ENCODE measurements around the gene LY6G6F.

The LY6G6F gene

DNA sequence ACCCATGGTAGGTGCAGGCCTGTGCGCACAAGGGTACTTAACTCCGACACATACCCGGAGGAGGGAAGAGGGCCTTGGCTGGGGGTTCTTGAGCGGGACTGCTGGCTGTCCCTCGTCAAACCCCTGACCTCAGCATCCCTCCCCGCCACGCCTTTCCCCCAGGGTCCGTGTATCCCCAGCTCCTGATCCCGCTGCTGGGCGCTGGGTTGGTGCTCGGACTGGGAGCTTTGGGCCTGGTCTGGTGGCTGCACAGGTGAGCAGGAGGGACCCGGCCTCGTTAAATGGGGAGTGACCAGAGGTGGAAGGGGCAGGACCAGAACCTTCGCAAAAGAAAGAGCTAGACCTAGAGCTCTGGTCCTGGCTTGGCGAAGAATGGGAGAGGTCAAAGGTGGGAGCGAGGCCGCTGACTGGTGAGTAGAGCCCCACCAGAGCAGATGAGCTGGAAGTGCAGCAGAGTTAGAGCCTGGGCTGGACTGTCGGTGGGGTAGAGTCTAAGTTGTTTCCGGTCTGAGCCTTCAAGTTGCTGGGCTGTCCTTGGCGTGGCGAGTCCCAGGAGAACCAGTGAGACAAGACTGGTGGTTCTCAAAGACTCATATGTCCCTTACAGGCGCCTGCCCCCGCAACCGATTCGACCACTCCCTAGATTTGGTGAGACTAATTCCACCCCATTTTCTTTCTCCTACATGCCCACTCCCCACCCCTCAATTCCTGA lies 17.5 kb downstream of the LY6G6F start:
- no peak for DNase-seq

DNA sequence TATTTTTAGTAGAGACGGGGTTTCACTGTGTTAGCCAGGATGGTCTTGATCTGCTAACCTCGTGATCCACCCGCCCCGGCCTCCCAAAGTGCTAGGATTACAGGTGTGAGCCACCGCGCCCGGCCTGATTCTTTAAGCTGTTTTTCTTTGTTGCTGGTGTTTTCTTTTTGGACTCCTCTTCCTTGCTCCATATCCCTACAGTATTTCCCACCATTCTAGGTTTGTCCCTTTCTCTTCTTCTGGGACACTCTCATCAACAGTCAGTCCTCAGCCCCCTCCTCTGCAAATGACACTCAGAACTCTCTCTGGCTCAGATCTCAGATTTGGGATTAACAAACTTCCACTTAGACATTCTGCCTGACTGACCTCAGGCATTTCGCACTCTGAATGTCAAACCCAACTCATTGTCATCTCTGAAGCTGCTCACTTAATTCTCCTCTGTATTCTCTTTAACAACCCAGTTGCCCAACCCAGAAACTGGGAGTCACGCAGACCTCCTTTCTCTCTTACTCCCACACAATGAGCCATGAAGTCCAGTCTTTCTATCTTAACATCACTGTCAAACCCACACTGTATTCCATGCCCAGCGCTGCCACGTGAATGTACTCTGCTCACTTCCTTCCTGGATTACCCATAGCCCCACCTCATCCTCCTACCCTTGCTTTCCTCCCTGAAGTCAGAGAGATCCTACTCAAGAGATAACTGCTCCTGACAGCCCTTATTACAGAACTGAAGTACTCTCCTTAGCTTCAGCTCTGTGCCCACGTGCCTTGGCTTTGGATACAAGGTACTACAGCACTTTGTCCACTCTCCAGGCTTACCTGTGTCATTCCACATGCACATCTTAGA lies 19.1 kb downstream of the LY6G6F start:
- peak; percentile 84 to 97 (median 91) for DNase-seq

DNA sequence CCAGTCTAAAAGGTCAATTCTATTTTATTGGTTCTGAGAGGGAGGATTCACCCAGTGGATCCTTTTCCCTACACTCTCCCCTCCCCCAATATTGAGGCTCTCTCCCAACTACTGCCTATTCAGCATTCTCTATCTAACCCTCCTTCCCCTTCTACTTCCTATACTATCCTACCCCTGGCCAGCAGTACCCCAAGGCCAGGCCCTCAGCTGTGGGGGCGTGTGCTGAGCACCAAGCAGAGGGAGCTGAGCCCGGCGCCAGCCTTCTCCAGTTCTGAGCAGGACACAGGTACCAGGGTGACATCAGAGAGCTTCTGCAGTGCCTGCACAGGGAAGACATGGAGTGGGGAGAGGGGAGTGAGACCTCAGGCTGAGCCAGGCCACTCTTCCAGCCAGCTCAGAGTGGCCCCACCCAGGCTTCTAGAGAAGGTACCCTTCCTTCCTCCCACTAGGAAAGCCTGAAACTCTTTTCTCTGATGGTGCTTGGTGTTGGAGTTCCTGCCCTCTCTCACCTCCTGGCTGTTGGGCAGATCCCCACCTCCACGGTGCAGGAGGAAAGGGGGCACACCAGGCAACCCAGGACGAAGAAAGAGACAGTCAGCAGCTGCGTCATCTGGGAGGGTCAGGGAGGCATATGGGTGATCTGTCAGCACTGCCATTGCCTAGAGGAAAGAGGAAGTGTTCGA lies 20.5 kb downstream of the LY6G6F start:
- DNase-seq: peak; percentile 89 to 96 (median 92)

DNA sequence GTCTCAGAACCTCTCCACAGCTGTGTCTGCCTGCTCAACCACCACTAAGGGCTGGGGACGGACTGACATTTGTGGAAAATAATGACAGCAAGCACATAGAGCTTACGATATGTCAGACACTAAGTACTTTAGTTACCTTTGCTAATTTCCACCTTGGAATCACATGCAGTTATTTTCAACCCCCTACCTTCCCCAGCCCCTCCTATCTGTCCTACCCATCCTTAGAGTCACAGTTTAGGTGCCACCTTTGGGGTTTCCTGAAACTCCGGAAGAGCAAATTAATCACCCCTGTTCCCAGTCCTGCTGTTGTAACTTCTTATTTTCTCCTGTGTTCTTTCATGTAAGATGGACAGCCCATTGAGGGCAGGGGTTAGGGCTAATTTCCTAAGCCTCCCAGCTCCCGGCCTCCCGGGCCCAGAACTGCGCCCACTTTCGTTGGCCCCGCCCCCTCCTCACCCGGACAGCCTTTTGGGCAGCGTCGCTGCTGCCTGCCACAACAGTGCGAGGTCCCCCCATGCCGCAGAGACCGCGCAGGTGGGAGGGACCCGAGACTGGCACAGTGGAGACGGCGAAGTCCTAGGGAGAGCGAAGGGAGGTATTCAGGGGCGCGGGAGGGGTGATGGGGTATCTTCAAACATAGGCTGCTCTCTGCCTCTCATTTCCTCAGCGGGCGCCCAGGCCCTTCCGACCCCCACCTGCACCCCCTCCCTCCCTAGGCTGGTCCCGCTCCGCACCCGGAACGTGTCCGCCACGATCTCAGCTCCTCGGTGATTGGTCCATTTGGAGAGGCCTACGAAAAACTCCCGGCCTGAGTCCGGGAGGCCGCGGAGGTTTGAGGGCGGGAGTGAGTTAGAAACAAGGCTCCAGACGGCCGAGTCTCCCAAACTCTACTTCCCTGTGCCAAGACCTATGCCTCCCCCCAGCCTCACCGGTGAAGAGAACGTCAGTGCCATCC lies 21.3 kb downstream of the LY6G6F start:
- DNase-seq: peak in 3 of 4 experiments; percentile 40 to 64 (median 53)

DNA sequence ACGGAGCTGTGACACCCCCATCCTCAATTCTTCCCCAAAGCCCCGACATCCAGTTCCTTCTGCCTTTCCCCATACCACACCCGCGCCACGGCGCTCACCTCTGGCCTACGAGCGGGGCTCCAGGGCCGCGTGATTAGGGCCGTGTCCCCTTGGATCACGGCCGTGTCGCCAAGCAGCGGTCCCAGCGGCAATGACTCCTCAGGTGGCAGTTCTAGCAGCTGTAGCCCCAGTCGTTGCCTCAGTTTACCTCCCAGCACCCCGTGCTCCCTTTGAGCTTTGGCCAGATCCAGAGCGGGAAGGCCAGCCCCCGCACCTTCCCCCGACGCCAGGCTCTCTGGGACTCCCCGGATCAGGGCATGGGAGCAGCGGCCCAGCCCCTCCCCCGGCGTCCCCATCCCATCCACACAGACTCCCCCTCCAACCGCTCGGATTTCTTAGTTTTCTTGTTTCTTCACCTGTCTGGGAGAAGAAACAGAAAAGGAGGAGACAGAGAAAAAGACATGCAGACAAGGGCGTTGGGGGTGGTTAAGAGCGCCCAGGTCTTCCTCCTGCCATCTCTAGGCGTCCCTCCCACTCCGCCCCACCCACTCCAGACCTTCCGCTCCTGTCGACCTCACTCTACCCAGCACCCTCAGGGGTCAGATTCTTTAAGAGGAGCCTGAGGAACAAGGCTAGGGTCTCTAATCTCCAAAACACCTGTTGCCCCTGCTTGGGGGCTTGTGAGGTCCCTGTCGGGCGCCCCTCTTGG lies 22.3 kb downstream of the LY6G6F start, which contains the start of gene DDAH2:
TSS of gene DDAH2 (minus strand) at position 533 of the 748 bp plus-strand sequence. CDS start at position 395, 138 bp downstream.
- DNase-seq: no peak

DNA sequence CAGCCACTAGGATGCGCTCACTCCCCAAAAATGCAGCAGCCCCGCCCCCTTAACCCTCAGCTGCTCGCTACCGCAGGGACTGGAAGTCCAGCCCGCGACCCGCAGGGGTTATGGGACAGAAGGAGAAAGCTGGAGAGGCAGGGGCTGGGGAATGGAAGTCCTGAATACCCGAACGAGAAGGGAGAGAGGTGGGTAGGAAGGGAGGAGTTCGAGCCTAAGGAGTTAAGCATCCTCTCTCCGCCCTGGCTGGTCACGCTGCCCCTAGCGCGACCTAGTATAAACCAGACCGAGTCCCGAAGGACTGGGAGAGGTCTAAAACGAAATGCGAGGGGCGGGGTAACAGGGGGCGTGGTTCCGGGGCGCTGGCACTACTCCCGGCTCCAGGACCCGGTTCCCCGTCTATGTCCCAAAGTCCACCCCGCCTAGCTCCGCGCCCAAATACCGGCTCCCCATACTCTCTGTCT lies 22.9 kb downstream of the LY6G6F start:
- DNase-seq: peak; percentile 88 to 95 (median 92)

DNA sequence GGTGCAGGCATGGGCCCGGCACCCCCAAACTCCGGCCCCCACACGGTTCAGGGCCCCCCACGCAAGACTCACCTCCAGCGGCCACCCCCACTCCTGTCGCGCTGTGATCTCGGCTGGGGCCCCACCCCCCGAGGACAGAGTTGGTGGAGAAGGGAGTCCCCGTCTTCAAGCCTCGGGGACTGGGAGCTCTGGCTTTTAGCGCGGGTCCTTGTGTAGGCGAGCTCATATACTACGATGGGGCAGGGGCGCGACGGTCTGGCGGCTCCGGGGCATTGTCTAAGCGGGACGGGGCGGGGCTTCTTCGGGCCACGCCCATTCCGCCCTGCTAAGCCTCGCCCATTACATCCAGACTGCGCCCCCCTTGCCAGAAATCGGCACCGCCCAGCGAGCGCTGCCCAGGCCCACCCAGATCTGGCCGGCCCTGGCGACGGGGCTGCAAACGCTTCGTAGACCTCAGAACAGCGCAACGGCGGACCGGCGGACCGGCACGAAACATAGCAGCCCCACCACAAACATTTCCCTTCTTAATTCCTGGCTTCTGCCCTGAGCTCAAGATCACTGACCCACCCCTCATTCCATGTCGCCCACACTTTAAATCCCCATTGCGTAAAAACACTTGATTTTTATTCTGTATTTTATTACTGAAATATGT lies 23.4 kb downstream of the LY6G6F start:
- DNase-seq: peak; percentile 77 to 88 (median 86)

DNA sequence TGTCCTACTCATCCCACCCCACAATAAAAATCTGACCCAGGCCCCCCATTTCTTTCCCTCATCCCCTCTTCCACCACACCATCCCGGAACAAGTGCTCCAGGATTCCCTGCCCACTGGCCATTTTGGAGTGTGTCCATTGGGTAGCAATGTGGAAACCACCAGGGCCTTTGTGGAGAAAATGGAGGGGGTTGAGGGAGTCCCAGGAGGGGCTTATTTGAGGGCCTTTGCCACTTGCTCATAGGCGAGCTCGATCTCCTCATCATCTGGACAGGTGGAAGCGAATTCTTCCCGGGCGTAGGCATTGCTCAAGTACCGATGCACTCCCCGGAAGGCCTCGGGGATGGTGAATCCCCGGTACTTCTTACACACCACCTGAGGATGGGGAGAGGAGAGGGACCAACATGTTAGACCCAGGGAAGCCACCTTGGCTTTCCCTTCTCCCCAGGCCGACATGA lies 24.0 kb downstream of the LY6G6F start:
- no peak for DNase-seq

DNA sequence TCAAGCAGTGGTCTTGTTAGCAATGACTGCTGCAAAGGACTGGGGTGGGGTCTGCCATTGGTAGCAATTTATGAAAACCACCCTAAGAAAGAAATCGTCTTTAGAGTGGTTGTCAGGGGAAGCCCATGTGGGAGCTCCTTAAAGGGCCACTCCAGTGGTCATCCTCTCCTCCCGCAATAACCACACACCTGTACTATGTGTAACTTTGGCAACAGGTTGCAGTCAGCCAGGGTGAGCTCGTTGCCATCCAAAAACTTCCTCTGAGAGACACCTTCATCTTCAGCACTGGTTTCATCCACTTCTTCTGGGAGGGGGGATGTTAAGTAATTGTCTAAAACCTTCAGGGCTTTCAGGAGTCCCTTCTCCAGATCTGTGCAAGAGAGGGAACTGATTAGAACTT lies 25.4 kb downstream of the LY6G6F start:
- DNase-seq: no peak

DNA sequence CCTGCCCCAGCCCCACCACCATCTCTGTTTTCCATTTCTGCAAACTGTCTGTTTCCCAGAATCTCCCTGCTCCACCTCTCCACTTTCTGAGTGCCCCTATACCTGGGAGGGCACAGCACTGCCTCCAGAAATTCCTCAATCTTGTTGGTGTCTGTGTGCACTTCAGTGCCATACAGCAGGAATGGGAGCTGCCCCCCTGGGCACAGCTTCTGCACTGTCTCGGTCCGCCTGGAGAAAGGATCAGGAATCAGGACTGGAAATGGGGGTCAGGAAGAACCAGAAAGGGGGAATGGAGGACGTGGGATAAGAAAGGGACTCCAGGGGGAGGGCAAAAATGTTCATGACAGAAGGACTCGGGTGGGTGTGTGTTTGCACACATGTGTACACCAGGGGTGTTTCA lies 27.1 kb downstream of the LY6G6F start:
- DNase-seq: no peak

DNA sequence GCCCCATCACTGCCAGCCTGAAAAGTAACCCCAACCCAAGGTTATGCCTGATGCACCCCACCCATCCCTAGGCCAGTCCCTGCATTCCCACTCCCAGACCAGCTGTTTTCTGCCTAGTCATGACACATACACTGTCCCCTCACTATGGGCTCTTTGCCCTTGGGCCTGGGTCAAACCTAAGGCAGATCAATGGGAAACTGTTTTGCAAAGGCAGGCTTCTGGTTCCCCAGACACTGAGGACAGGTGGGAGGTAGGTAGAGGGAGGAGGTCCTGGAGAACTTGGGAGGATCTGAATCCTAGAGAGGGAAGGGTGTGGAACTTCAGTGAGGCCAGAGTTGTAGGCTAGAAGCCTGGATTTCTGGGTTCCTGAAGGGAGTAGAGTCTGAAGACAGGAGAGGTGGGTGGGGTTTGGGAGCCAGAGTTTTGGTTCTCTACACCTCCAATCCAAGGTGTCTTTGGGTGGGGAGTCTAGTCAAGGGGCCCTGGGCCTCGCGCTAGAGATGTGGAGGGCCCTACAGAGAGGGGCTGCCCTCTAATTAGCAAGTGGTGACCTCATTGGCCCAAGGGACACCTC lies 27.7 kb downstream of the LY6G6F start:
- DNase-seq: no peak

DNA sequence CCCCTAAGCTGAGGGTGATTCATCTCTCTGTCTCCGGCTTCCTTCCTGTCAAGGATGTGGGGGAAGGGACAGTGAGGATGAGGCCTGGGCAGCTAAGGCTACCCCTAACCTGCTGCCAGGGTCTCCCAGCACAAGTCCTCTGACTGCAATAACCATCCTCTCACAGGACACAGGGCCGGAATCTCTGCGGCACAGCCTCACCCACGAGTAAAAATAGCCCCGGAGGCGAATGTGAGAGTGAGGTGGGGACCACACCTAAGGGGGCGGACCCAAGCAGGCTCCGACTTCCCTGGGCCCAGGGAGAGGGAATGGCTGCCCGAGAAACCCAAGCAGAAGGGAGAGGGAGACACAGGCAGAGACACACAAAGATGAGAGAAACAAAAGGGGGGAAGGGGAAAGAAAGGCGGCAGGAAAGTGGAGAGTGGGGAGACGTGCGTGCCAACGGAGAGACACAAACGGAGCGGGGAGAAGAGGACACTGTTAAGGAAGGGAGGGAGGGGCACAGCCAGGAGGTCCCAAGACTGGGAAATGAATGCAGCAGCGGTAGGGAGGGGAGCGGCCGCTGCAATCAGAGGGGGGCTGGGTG lies 28.2 kb downstream of the LY6G6F start:
- DNase-seq: peak; percentile 61 to 83 (median 80)

DNA sequence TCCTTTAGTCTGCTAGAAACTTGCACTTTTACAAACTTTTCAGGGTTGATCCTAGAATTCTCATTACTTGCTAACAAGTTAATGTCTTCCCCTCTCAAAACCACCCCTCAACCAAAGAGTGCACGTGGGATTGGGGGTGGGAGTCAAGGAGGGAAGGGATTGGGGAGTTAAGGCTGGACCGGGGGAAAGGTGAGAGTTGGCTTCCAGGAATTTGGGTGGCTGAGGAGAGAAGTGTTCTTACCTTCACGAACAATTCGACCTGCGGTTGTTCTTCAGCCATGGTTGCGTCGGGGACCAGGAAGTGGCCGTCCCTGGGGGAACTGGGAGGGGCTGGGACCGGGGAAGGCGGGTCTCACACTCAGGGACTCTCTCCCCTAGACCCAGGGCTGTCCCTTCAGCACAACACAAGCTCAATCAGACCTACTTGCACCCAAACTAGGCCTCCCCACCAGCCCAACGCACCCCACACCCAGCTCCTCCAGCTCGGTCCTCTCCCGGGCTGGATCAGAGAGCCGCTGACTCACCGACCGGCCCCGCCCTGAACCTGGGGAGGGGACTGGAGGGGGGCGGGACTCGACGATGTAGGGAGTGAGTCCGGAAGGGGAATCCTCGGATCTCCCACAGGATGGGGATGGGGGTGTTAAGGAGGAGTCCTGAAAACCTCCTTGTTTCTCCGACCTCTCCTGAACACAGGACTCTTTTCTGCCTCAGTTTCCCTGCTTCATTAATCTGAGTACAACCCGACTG lies 29.5 kb downstream of the LY6G6F start, which contains the start of gene CLIC1:
TSS of gene CLIC1 (minus strand) at position 510 of the 747 bp plus-strand sequence. CDS start at position 280, 230 bp downstream.
- DNase-seq: peak; percentile 83 to 90 (median 86)

DNA sequence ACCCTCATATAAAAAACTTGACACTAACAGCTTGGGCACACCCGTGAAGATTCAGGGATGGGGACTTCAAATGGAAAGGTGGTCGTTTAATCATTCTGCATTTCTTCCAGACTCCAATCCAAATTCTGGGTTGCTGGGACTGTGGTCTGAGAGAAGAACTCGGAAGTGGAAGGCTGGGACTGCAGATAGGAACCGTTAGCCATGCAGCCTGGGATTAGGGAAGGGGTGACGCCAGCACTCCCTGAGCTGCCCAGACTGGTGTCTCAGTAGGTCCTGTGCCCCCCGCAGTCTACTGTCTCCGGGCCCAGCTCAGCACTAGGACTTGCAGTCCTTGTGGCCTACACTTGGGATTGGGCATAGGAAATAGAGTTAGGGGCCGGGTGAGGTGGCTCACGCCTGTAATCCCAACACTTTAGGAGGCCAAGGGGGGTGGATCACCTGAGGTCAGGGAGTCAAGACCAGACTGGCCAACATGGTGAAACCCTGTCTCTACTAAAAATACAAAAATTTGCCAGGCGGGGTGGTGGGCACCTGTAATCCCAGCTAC lies 30.2 kb downstream of the LY6G6F start:
- peak; percentile 34 to 61 (median 46) for DNase-seq

DNA sequence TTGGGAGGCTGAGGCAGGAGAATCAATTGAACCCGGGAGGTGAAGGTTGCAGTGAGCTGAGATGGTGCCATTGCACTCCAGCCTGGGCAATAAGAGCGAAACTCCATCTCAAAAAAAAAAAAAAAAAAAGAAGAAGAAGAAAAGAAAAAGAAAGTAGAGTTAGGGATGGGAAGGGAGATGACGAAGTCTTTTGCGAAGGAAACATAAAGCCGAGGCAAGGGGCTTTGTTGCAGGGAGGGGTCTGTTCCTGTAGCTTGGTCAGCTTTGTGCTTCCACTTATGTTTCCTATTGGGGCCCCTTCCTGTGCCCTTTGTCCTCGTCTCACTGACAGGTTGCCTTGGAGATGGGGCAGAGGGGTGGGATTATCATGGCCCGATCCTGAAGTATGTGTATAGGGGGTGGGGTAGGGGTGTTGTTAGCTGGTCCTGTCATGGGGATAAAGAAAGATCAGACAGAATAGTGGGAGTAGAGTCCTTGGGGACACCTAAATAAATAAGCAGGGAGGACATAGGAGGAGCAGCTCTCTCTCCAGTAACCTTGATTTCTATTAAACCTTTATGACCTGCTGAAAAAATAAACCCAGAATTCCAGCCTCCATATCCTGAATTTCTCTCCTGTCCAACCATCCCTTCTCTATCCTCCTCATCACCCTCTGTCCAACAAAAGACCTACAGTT lies 30.8 kb downstream of the LY6G6F start:
- DNase-seq: peak; percentile 43 to 55 (median 50)

DNA sequence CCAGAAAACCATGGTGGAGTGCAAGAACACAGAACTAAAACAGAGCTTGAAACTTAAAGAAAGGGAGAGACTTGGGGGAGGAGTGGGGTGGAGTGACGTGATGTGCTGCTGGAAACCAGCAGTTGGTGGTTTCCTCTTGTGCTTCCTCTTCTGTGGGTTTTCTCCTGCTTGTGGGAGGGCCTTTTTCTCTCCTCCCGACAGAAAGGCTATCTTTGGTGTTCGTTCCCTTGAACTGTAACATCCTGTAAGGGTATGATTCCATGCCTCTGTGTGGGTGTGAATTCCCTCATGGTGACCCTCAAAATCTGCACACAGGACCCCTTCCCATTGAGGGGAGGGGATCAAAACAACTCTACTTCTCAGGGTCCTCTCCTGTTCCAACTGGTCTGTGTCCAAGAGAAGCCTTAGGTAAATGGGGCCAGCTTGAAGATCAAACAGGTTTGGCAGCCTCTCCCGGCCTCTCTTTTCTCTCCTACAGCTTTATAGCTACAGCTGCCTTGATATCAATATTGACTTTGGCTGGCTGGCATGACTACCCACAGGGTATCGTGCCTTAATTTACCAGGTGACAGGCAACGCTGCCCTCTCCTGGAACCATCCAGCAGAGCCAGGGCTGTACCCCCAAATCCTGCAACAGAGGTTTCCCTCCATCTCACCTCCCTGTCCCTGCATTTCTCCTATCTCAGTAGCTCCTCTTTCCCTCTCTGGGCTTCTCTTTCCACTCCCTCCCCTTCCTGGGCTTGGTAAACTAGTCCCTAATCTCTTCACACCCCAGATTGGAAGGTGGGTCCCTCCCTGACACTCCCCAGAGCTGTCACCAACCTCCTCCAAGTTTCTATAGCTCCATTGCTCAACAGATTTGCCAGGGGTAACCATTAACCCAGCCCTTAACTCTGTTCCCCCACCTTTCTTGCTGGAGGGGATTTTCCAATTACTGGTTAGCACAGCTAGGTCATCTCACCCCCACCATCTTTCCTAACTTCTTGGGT lies 31.6 kb downstream of the LY6G6F start:
- DNase-seq: peak; percentile 85 to 93 (median 92)

All from suppressor macrophage (primary cell).